Measurements from ENCODE around the gene KICS2. TPM values are rescaled to one million over a fixed set of nuclear protein-coding genes. Genes with fewer than 3 reads are reported as not detected.
"Not testable (repeated sequence)": the region's sequence is repeated elsewhere in the genome, so short reads cannot be mapped to it uniquely, and the experiment has no call there.

Gene KICS2
- total RNA-seq, 3 donors from 2014 or later = 10.2 to 17.9 (median 15.7) TPM

DNA sequence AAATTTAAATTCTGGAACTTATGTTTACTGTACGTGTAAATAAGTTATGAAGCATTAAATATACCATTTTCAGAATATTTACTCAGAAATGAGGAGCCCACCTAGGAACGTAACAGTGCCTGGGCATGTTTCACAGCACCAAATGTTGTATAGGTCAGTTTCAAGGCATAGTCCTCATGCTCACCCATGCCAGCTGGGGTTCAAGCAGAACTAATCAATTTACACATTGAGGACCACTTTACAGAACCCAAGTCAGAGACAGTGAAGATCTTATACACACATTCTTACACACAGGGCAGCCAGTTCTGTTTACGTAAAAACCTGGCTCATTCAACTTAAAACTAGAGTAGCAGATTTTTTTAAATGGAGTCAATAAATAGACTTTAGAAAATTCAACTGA lies 2.0 kb downstream of the KICS2 start:
- Histone ChIP-seq H3K4me3 (no peak overlapping the region), H3K27me3 (no peaks in the 10 kb centered on the region), H3K9me3 (no peaks in the 10 kb centered on the region), H3K27ac (no peak overlapping the region), H3K36me3 (no peaks in the 10 kb centered on the region), H3K4me1 (no peaks in the 10 kb centered on the region)
- intact Hi-C loops (cut with DNase I; ENCODE audit: low total_unique reads) = no loop called here
- TF ChIP-seq POLR2A (IDR thresholded peaks at IDR 0.05) = no peak
- TF ChIP-seq POLR2AphosphoS5 (IDR thresholded peaks at IDR 0.05) = no peak
- TF ChIP-seq, protein P1, sequence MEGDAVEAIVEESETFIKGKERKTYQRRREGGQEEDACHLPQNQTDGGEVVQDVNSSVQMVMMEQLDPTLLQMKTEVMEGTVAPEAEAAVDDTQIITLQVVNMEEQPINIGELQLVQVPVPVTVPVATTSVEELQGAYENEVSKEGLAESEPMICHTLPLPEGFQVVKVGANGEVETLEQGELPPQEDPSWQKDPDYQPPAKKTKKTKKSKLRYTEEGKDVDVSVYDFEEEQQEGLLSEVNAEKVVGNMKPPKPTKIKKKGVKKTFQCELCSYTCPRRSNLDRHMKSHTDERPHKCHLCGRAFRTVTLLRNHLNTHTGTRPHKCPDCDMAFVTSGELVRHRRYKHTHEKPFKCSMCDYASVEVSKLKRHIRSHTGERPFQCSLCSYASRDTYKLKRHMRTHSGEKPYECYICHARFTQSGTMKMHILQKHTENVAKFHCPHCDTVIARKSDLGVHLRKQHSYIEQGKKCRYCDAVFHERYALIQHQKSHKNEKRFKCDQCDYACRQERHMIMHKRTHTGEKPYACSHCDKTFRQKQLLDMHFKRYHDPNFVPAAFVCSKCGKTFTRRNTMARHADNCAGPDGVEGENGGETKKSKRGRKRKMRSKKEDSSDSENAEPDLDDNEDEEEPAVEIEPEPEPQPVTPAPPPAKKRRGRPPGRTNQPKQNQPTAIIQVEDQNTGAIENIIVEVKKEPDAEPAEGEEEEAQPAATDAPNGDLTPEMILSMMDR (IDR thresholded peaks at IDR 0.05) = no peak
- no peak for DNase-seq (ENCODE audit: low spot score in 2 of 2)

DNA sequence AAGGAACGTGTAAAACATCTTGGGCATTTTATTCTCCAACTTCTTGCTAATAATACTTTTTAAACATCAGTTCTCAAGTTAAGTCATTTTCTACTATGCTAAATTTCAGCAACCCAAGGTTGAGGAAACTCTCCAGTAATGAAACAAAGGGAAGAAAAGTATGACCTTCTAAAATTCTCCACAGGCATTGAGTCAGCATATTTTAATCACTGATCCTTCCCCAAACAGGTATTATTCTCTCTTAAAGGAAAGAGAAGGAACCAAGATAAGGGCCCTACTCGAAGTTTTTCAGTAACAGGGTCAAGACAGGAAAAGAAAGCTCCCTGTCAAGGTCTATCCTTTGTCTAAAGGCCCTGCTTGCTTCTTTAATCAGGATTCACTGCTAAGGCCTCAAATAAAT lies 3.0 kb downstream of the KICS2 start:
- TF ChIP-seq POLR2AphosphoS5 (IDR thresholded peaks at IDR 0.05) (no peak), POLR2A (IDR thresholded peaks at IDR 0.05) (no peak)
- TF ChIP-seq, protein P1 (IDR thresholded peaks at IDR 0.05) = no peak
- H3K27me3 ChIP-seq = no peaks in the 10 kb centered on the region
- H3K36me3 ChIP-seq = no peaks in the 10 kb centered on the region
- intact Hi-C loops (cut with DNase I; ENCODE audit: low total_unique reads) = no loop called here
- no peak for DNase-seq (ENCODE audit: low spot score in 2 of 2)
- no peaks in the 10 kb centered on the region for H3K9me3 ChIP-seq
- H3K4me3 ChIP-seq = no peak overlapping the region
- no peaks in the 10 kb centered on the region for H3K4me1 ChIP-seq
- H3K27ac ChIP-seq = no peak overlapping the region

DNA sequence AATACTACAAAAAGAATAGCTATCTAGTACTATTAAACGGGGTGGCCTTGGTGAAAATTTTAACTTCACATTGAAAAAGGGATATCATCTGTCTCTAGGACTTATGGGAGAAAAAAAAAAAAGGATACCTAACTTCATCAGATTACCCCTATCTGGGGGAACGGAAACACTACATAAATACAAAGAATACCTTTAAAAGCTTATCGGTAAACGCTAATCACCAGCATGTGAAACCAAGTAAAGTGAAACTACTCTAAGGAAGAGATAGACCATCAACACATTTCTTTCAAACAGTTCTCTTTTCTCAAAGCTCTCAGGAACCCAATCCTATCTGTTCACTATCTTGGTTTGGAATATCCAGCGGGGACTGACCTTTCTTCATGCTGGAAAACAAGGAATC lies 3.5 kb downstream of the KICS2 start:
- no peak overlapping the region for H3K4me3 ChIP-seq
- TF ChIP-seq, protein P1 (IDR thresholded peaks at IDR 0.05) = no peak
- TF ChIP-seq POLR2A (IDR thresholded peaks at IDR 0.05) (no peak), POLR2AphosphoS5 (IDR thresholded peaks at IDR 0.05) (no peak)

DNA sequence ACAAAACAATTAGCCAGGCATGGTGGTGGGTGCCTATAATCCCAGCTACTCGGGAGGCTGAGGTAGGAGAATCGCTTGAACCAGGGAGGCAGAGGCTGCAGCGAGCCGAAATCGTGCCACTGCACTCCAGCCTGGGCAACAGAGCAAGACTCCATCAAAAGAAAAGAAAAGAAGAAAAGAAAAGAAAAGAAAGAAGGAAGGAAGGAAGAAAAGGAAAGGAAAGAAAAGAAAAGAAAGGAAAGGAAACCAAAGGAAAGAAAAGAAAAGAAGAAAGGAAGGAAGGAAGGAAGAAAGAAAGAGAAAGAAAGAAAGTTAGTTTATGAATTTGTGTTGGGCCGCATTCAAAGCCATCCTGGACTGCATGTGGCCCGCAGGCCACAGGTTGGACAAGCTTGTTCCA lies 4.5 kb downstream of the KICS2 start:
- H3K4me3 ChIP-seq; H3K27me3 ChIP-seq; DNase-seq (ENCODE audit: low spot score in 2 of 2); intact Hi-C loops (cut with DNase I; ENCODE audit: low total_unique reads); H3K36me3 ChIP-seq; H3K4me1 ChIP-seq; H3K9me3 ChIP-seq; H3K27ac ChIP-seq: not testable (repeated sequence)

More for the DNA sequence above, 3.5 kb downstream of the KICS2 start:
- Histone ChIP-seq H3K27me3 (no peaks in the 10 kb centered on the region), H3K9me3 (no peaks in the 10 kb centered on the region), H3K36me3 (no peaks in the 10 kb centered on the region), H3K27ac (no peak overlapping the region), H3K4me1 (no peaks in the 10 kb centered on the region)
- DNase-seq (ENCODE audit: low spot score in 2 of 2) = no peak
- intact Hi-C loops (cut with DNase I; ENCODE audit: low total_unique reads) = no loop called here

DNA sequence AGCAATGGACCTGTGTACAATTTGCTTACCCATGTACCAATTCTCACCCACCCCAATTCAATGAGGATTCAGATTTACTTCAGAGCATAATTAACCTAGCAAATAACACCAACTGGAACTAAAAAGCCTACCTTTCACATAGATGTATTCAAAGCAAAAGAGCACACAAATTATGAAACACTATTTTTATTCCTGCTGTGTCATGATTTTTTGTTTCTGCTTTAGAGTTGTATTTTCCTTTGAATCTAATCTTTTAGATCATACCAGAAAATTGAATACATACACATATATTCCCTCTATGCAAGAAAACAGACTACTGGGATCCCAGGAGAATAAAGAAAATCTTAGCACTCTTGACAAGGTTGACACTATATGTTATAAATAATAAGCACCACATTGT lies 5.9 kb downstream of the KICS2 start:
- intact Hi-C loops (cut with DNase I; ENCODE audit: low total_unique reads) = no loop called here
- Histone ChIP-seq H3K4me3 (no peak overlapping the region), H3K9me3 (no peaks in the 10 kb centered on the region), H3K4me1 (no peaks in the 10 kb centered on the region), H3K27ac (no peak overlapping the region), H3K27me3 (no peaks in the 10 kb centered on the region), H3K36me3 (no peaks in the 10 kb centered on the region)
- TF ChIP-seq POLR2AphosphoS5 (IDR thresholded peaks at IDR 0.05) (no peak), POLR2A (IDR thresholded peaks at IDR 0.05) (no peak)
- TF ChIP-seq, protein P1 (IDR thresholded peaks at IDR 0.05) = no peak
- DNase-seq (ENCODE audit: low spot score in 2 of 2) = no peak

DNA sequence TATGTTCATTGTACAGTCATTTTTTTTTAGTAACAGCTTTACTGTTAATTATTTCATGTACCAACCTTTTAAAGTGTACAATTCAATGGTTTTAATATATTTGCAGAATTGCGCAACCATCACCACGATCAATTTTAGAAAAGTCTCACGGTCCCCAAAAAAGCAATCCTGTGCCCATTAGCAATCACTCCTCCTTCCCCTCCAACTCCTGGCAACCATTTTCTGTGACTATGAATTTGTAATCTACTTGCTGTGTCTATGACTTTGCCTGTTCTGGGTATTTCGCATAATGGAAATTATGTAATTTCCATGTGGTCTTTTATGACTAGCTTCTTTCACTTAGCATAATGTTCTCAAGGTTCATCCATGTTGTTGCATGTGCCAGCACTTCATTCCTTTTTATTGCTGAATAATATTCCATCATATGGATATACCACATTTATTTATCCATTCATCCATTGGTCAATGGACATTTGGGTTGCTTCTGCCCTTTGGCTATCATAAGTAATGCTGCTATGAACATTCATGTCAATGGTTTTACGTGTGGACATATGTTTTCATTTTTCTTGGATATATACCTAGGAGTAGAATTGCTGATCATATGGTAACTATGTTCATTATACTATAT lies 9.9 kb downstream of the KICS2 start:
- intact Hi-C loops (cut with DNase I; ENCODE audit: low total_unique reads) = no loop called here

More for the DNA sequence above, 9.9 kb downstream of the KICS2 start:
- DNase-seq (ENCODE audit: low spot score in 2 of 2) = no peak
- H3K27ac ChIP-seq = no peak overlapping the region
- H3K4me1 ChIP-seq = no peaks in the 10 kb centered on the region
- H3K9me3 ChIP-seq = no peaks in the 10 kb centered on the region
- TF ChIP-seq, protein P1 (IDR thresholded peaks at IDR 0.05) = no peak
- TF ChIP-seq POLR2A (IDR thresholded peaks at IDR 0.05) (no peak), POLR2AphosphoS5 (IDR thresholded peaks at IDR 0.05) (no peak)
- no peaks in the 10 kb centered on the region for H3K27me3 ChIP-seq
- H3K4me3 ChIP-seq = no peak overlapping the region
- no peaks in the 10 kb centered on the region for H3K36me3 ChIP-seq
